Omental fat pad (tissue), 4 donors: Measurements from ENCODE around the gene MYO15A. TPM values are rescaled to one million over a fixed set of nuclear protein-coding genes. Genes with fewer than 3 reads are reported as not detected.

ENCODE experiments used
- ATAC-seq: fragments of 150-250 bp; one replicate; pipeline ENCODE4 v1.9.1; 2016; ENCODE audit warnings: mild to moderate bottlenecking, moderate library complexity; ENCODE audit not compliant: low FRiP score
- DNase-seq: peaks from one replicate; pipeline ENCODE4 v3.0.0-alpha.2; 2019; ENCODE audit warnings: low spot score
- total RNA-seq, 4 donors: library from RNA; depleted of rRNA; stranded (reverse); fragments of >200 nt; gene quantifications; one replicate each; pipeline ENCODE4 v1.1.0, GENCODE V29; 2016
- TF ChIP-seq, protein P1 (sequence below), 3 donors: fragments of 450-650 bp; IDR thresholded peaks; one replicate each; pipeline ENCODE4 v1.5.1; 2016 to 2017; ENCODE audit warnings: antibody characterized with exemption in 3 of 3, mild to moderate bottlenecking in 3 of 3, moderate library complexity in 2 of 3

The MYO15A gene
- total RNA-seq, 4 donors from 2014 or later = 0.31 to 3.9 (median 2.0) TPM

DNA sequence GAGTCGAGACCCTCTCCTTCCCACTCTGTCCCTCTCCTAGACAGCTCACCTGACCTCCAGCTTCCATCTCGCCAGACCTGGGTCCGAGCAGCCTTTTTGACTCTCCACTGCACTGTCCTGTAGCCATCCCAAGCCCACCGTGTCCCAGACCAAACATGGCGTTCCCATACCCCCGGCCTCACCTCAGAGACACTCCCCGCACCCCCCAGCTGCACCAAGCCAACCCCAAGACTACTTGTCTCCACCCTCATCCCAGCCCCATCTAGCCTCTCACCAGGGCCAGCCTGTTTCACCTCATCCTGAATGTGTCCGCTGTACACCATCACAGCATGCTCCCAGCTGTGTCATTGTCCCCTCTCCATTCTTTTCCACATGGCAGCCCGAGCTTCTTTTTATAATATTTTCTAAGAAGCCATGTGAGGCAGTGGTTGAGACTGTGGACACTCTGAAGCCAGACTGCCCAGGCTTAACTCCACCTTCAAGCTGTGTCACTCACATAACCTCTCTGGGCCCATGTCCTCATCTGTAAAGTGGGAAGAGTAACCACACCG, 1.5 kb downstream of the MYO15A start:
- DNase-seq (no peak), ATAC-seq (no peak)
- TF ChIP-seq, protein P1, sequence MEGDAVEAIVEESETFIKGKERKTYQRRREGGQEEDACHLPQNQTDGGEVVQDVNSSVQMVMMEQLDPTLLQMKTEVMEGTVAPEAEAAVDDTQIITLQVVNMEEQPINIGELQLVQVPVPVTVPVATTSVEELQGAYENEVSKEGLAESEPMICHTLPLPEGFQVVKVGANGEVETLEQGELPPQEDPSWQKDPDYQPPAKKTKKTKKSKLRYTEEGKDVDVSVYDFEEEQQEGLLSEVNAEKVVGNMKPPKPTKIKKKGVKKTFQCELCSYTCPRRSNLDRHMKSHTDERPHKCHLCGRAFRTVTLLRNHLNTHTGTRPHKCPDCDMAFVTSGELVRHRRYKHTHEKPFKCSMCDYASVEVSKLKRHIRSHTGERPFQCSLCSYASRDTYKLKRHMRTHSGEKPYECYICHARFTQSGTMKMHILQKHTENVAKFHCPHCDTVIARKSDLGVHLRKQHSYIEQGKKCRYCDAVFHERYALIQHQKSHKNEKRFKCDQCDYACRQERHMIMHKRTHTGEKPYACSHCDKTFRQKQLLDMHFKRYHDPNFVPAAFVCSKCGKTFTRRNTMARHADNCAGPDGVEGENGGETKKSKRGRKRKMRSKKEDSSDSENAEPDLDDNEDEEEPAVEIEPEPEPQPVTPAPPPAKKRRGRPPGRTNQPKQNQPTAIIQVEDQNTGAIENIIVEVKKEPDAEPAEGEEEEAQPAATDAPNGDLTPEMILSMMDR (IDR thresholded peaks at IDR 0.05) = no peak

DNA sequence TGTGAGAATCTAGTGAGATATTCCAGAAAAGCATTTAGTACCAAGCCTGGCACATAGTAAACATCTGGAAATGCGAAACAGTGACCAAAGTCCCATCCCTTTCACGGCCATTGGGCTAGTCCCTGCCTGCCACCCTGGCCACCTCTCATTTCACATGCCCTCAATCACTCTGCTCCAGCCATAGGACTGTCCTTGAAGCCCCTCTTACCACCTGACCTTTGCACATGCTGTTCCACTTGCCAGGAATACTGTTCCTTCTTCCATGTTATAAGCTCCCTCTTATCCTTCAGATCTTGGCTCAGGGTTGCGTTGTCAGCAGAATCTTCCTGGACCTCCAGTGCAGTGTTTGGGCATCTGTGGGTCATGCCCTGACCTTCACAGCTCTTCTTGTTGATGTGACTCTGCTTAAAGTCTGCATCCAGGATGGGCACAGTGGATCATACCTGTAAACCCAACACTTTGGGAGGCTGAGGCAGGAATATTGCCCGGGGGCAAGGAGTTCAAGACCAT, 2.1 kb downstream of the MYO15A start:
- TF ChIP-seq, protein P1 (IDR thresholded peaks at IDR 0.05) = no peak
- no peak for ATAC-seq
- DNase-seq = no peak

DNA sequence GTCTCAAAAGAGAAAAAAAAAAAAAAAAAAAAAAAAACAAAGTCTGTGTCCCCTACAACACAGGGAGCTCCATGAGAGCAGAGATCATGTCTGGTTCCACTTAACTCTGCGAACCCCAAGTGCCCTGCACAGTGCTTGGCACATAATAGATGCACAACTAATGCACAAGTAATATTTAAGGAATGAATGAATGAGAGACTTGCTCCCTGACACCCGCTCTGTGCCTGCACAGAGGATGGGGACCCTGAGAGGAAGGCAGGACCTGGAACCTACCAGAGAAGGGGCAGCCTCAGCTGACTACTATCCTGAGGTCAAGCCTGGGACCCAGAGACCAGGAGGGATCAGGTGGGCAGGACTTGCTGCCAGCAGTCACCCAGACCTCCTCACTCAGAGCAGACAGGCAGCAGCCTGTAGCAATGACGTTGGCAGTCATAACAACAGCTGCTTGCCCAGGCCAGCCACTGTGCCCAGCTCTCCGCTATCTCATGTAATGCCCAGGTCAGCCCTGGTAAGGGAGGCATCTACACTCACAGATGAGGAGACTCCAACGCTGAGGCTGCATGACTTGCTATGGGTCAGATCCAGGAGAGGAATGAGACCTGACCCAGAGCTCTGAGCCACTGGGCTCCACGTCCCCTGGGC, 2.9 kb downstream of the MYO15A start:
- ATAC-seq (no peak), DNase-seq (no peak)
- TF ChIP-seq, protein P1 (IDR thresholded peaks at IDR 0.05) = no peak

DNA sequence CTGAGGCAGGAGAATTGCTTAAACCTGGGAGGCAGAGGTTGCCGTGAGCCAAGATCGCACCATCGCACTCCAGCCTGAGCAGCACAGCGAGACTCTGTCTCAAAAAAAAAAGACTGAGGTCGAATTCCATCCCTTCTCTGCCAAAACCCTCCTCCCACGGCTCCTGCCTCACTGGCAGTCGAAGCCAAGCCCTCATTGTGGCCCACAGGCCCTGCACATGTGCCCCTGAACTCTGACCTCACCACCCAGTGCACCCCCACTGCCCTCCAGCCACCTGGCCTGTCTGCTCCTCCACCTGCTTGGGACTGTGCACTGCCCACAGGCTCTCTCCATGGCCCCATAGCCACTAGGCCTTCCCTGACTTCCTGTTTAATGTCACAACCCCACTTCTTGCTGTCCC, 7.0 kb downstream of the MYO15A start:
- TF ChIP-seq, protein P1 (IDR thresholded peaks at IDR 0.05) = no peak
- no peak for ATAC-seq
- DNase-seq = no peak

DNA sequence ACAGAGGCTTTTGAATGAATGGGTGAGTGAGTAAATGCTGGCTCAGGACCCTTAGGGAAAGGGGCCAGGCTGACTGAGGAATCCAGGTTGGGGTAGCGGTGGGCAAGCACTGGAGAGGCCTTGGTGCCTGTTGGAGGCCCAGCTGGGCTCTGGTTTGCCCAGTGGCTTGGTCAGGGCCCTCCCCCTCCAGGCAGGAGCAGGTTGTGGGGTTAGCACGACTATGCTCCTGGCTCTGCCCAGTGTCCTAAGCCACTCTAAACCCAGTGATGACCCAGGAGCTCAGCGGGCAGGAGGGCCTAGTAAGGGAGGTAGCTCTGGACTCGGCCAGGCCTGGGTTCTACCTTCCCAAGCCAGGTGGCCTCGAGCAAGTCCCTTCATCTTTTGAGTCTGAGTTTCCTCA, 7.5 kb downstream of the MYO15A start:
- no peak for ATAC-seq
- TF ChIP-seq, protein P1 (IDR thresholded peaks at IDR 0.05) = no peak

DNA sequence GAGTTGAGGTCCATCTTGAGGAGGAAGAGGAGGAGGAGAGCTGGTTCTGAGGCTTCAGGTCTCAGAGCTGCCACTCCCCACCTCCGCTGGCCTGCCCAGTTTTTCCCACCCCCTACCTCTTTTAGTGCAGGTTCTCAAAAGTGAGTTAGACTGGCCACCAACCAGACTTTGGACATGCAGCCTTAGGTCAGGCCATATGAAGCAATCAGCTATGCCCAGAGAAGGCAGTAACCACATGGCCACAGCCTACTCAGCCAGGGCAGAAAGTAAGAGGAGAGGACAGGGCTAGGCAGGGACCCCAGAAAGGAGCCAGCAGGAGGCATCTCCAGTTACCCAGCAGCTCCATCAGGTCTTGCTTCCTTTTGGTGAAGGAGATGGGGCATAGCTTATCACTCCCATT, 9.0 kb downstream of the MYO15A start:
- DNase-seq (no peak), ATAC-seq (no peak)
- TF ChIP-seq, protein P1 (IDR thresholded peaks at IDR 0.05) = no peak

More for the DNA sequence above, 7.5 kb downstream of the MYO15A start:
- no peak for DNase-seq
